Adrenal gland (tissue), 12 donors: ENCODE results near the gene DOCK4. TPM values are rescaled to one million over a fixed set of nuclear protein-coding genes. Genes with fewer than 3 reads are reported as not detected.

Experiments
- DNase-seq, 7 donors: peaks; one replicate each; pipeline ENCODE4 v3.0.0-alpha.2; 2019 to 2020
- H3K27ac ChIP-seq, 5 donors: fragments of 200-600 bp; sonication (generic) in 4 of 5; 1 replicate in 3 of 5; 2 replicates in 2 of 5; pipeline versions ENCODE4 v1.5.1 to v1.8.0; 2016 to 2020; ENCODE audit warnings: mild to moderate bottlenecking in 1 of 5
- H3K27me3 ChIP-seq: fragments of 200-600 bp; 2 replicates; pipeline ENCODE4 v1.8.0; 2021
- H3K36me3 ChIP-seq, 2 donors: fragments of 200-600 bp; replicated peaks in 1 of 2; 1 replicate in 1 of 2; 2 replicates in 1 of 2; pipeline versions ENCODE4 v1.5.1 to v1.8.0; 2018 to 2022
- H3K4me1 ChIP-seq, 2 donors: fragments of 200-600 bp; replicated peaks in 1 of 2; 1 replicate in 1 of 2; 2 replicates in 1 of 2; pipeline versions ENCODE4 v1.5.1 to v1.8.0; 2018 to 2021
- H3K4me3 ChIP-seq, 4 donors: fragments of 200-600 bp; sonication (generic) in 3 of 4; one replicate each; pipeline ENCODE4 v1.5.1; 2016 to 2018
- H3K9me3 ChIP-seq, 3 donors: fragments of 200-600 bp; sonication (generic) in 1 of 3; replicated peaks in 1 of 3; 1 replicate in 2 of 3; 2 replicates in 1 of 3; pipeline versions ENCODE4 v1.5.1 to v1.8.0; 2016 to 2021
- POLR2A ChIP-seq, 2 donors: fragments of 450-650 bp; IDR thresholded peaks; one replicate each; pipeline ENCODE4 v1.6.1; 2017; ENCODE audit warnings: antibody characterized with exemption in 2 of 2, mild to moderate bottlenecking in 2 of 2, moderate library complexity in 1 of 2
- WGBS, 4 donors: extraction: QIAGEN DNeasy Blood & Tissue Kit in 2 of 4; methylation state at CpG; one replicate each; pipeline versions ENCODE4 v1.1.5 to v1.1.7; 2013 to 2017; 5-methylcytosine and 5-hydroxymethylcytosine counted together
- intact Hi-C, 2 donors: fragments of 100-400 bp; cut with DNase I; formaldehyde crosslinking; loops; one replicate each; pipeline versions ENCODE4 v1.14.1 to v1.15.0; 2022 to 2023
- polyA plus RNA-seq, 3 donors: library from polyadenylated mRNA; stranded (reverse); fragments of 200-250 nt in 2 of 3; fragments of 350-450 nt in 1 of 3; fragmentation: Illumina TruSeq in 1 of 3; extraction: RNeasy Lipid Tissue Mini Kit (QIAGEN cat#74804) in 1 of 3; gene quantifications; one replicate each; pipeline ENCODE4 v1.2.3, GENCODE V29; 2013 to 2014
- total RNA-seq, 9 donors: library from RNA; depleted of rRNA in 4 of 9; stranded (reverse); fragments of >200 nt in 4 of 9; fragments of 120-200 nt in 1 of 9; fragmentation: NEBNext Ultra II Directional in 1 of 9; extraction: Animal tissue kit (Norgen Biotek cat#: 25700) in 1 of 9; gene quantifications; one replicate each; pipeline versions ENCODE4 v1.1.0 to v1.2.4, GENCODE V29; 2013 to 2023
- TF ChIP-seq, protein P1 (sequence below), 6 experiments: fragments of 450-650 bp in 4 of 6; fragments of 200-600 bp in 2 of 6; sonication (generic) in 1 of 6; IDR thresholded peaks; 1 replicate in 5 of 6; 2 replicates in 1 of 6; pipeline versions ENCODE4 v1.5.1 to v1.8.0; 2016 to 2021; ENCODE audit warnings: antibody characterized with exemption in 6 of 6, mild to moderate bottlenecking in 2 of 6, moderate library complexity in 1 of 6
- donor health status: healthy with polysubstance abuse.
- donor health status: Bipolar disorder and iron deficiency.
- donor health status: DM: yes; HTN: yes; CAD: no.
- donor health status: DM: no; HTN: no; CAD: no.
- donor health status: DM: no; HTN: no; CAD: no.
- donor health status: DM: yes; HTN: yes; CAD: no.

DOCK4 gene
- total and polyA plus RNA-seq, 12 donors = 6.2 to 37.6 (median 21.1) TPM

DNA sequence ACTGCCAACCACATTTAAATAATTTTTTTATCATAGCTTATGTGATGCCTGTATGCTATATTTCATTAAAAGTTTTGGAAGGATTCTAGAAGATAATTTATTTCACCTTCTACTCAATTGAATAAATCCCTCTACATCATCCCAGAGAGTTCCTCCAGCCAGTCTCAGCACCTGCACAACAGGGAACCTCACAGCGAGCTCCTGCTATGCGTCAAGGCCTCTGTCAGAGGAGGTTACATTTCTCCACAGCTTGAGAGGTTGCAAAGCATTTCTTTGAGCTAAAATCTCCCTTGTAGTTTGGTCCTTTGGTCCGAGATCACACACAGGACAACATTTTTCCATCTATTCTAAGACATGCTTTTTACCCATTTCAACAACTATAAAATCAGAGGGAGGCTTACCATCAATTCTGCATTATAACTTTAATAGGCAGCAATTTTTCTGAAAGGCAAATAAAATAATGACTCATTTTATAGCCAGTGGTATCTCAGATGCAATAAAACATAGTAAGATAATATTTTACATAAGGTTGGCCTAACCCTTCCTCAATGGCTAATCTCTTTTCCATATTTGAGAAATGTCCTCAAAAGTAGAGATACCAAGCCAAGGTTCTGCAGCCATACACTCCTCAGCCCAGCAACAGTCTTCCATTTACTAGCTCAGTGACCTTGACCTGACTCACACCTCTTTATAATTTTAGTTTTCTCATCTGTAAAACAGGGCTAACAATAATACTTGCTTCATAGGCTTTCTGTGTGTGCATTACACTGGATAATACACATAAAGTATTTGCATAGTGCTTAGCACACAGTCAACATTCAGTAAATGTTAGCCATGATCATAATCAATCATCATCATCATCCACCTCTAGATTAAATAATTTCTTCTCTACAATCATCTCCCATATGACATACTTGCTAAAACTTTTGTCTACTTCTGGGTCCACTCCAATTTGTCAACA lies 68.8 kb downstream of the DOCK4 start:
- no peaks in the 10 kb centered on the region for H3K36me3 ChIP-seq
- no peak for DNase-seq
- no peak overlapping the region for H3K27ac ChIP-seq
- H3K9me3 ChIP-seq = no peaks in the 10 kb centered on the region
- no peak overlapping the region for H3K4me3 ChIP-seq
- peaks cover 0 to 25% of the 10 kb centered on the region in 2 donors for H3K4me1 ChIP-seq
- TF ChIP-seq, protein P1, sequence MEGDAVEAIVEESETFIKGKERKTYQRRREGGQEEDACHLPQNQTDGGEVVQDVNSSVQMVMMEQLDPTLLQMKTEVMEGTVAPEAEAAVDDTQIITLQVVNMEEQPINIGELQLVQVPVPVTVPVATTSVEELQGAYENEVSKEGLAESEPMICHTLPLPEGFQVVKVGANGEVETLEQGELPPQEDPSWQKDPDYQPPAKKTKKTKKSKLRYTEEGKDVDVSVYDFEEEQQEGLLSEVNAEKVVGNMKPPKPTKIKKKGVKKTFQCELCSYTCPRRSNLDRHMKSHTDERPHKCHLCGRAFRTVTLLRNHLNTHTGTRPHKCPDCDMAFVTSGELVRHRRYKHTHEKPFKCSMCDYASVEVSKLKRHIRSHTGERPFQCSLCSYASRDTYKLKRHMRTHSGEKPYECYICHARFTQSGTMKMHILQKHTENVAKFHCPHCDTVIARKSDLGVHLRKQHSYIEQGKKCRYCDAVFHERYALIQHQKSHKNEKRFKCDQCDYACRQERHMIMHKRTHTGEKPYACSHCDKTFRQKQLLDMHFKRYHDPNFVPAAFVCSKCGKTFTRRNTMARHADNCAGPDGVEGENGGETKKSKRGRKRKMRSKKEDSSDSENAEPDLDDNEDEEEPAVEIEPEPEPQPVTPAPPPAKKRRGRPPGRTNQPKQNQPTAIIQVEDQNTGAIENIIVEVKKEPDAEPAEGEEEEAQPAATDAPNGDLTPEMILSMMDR (IDR thresholded peaks at IDR 0.05) = no peak
- TF ChIP-seq POLR2A (IDR thresholded peaks at IDR 0.05) = no peak
- intact Hi-C loops = no loop called here
- no peaks in the 10 kb centered on the region for H3K27me3 ChIP-seq
- 93 to 100% (median 98%) methylated on average over 3 of the region's 3 CpGs for WGBS, 4 donors

DNA sequence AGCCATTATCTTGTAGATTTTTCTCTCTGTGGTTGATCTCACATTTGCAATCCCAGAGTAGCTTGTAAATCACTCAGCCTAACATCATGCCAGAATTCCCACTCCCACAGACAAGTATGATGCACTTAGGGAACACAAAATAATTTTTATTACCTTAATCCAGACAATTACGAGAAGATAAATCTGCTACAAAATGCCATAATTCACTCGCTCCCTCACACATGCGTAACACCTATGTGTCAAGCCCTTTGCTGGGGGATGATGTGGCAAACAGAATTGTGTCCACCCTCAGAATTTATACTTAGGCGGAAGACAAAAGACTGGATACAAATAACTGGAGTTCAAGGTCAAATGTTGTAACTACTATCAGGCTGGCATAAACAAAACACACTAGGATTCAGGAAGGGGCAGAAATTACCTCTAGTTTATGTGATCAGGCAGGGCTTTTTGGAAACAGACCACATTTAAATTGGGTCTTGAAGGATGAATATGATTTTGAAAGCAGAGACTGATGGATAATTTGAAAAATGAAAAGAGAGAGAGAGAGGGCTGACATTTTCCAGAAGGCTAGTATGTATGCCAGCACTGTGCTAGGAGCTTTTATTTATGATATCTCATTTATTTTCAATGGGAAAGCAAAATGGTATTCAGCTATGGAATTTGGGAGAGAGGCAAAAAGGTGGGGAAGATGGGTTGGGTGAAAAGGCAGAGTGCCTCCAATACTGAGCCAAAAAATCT lies 69.8 kb downstream of the DOCK4 start:
- Histone ChIP-seq H3K27me3 (no peaks in the 10 kb centered on the region), H3K4me1 (peaks cover 0 to 25% of the 10 kb centered on the region in 2 donors), H3K9me3 (no peaks in the 10 kb centered on the region), H3K36me3 (no peaks in the 10 kb centered on the region), H3K27ac (no peak overlapping the region), H3K4me3 (no peak overlapping the region)
- 54 to 67% (median 60%) methylated on average over 4 of the region's 4 CpGs for WGBS, 4 donors
- TF ChIP-seq, protein P1 (IDR thresholded peaks at IDR 0.05) = no peak
- TF ChIP-seq POLR2A (IDR thresholded peaks at IDR 0.05) = no peak
- DNase-seq = no peak
- intact Hi-C loops = no loop called here

DNA sequence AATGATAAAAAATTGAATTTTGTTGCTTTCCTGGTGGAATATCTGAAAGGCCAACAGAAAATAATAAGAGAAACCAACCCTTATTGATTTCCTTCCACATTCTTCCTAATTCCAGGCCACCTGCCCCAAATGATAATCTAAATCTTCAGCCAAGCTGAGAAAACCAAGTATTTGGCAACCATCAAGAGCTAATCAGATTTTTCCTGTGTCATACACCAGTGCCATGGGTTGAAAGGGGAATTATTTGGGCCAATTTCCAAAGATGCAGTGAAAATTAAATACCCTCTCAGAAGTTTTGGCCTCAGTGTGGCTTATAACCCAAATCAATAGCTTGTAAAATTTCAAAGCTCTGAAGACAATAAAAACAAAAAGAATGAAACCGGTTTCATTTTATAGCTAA lies 70.4 kb downstream of the DOCK4 start:
- intact Hi-C loops = no loop called here
- TF ChIP-seq, protein P1 (IDR thresholded peaks at IDR 0.05) = no peak
- TF ChIP-seq POLR2A (IDR thresholded peaks at IDR 0.05) = no peak
- H3K9me3 ChIP-seq = no peaks in the 10 kb centered on the region
- no peak overlapping the region for H3K4me3 ChIP-seq
- no peaks in the 10 kb centered on the region for H3K27me3 ChIP-seq
- DNase-seq = no peak
- no peaks in the 10 kb centered on the region for H3K36me3 ChIP-seq
- WGBS, 4 donors = 65 to 80% (median 72%) methylated on average over 1 of the region's 1 CpG
- H3K27ac ChIP-seq = no peak overlapping the region
- H3K4me1 ChIP-seq = peaks cover 0 to 25% of the 10 kb centered on the region in 2 donors

DNA sequence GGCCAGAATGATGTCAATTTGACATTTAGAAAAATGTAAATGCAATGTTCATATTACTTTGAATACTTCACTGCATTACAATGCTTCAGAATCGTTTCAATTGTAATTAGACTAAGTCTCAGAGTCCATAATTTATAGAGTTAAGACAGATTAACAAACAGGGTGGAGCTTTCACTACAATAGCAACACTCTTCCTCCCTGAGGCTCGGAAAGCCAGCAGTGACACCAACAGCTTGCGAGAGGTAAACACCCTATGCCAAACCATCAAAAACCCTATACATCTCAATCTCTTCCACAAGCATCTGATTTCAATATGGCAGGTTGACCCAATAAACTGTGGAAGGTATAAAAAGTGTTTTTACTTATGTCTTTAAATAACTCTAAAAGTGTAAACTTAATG lies 72.2 kb downstream of the DOCK4 start:
- Histone ChIP-seq H3K36me3 (no peaks in the 10 kb centered on the region), H3K9me3 (no peaks in the 10 kb centered on the region), H3K4me1 (peaks cover 0 to 31% of the 10 kb centered on the region in 2 donors), H3K27me3 (no peaks in the 10 kb centered on the region), H3K4me3 (no peak overlapping the region), H3K27ac (no peak overlapping the region)
- 75 to 83% (median 79%) methylated on average over 3 of the region's 3 CpGs for WGBS, 4 donors
- intact Hi-C loops = no loop called here
- TF ChIP-seq, protein P1 (IDR thresholded peaks at IDR 0.05) = no peak
- TF ChIP-seq POLR2A (IDR thresholded peaks at IDR 0.05) = no peak
- DNase-seq = no peak
